HCT116 (cell line): ENCODE measurements around the gene MEI1. TPM values are rescaled to one million over a fixed set of nuclear protein-coding genes. Genes with fewer than 3 reads are reported as not detected.

Source experiments
- ATAC-seq: fragments of 200-7000 bp; cut with Tn5 transposase; 2 replicates; pipeline ENCODE4 v1.9.1; 2020; ENCODE audit warnings: mild to moderate bottlenecking, moderate library complexity
- BruUV-seq: library from RNA; stranded (reverse); fragments of 400-500 nt; replicated peaks from 2 replicates; lab custom pipeline; 2021; lab: Mats Ljungman, UMichigan
- CTCF ChIA-PET: fragments of 300-600 bp; sonication (Branson Sonifier 250); formaldehyde crosslinking; loops from one replicate; lab custom pipeline; 2021; ENCODE audit warnings: antibody characterized with exemption; lab: Charles Lee
- POLR2A ChIA-PET: fragments of 300-600, 350-600 bp; sonication (Branson Sonifier 250); formaldehyde crosslinking; loops from one replicate; lab custom pipeline; 2021; ENCODE audit warnings: antibody characterized with exemption; lab: Charles Lee
- RAD21 ChIA-PET, 2 experiments: fragments of 300-600 bp; sonication (Branson Sonifier 250); formaldehyde crosslinking; loops; one replicate each; lab custom pipeline; 2023; ENCODE audit warnings: low total read pairs in 2 of 2; ENCODE audit not compliant: uncharacterized antibody in 2 of 2, unreplicated experiment in 2 of 2, low non-redundant PET in 1 of 2; lab: Charles Lee
- DNase-seq: peaks from one replicate; pipeline ENCODE4 v3.0.0-alpha.2; 2010; ENCODE audit warnings: low read depth, low spot score
- H2AFZ ChIP-seq: fragments of 200-600 bp; shearing (Covaris generic), sonication (generic); 2 replicates; pipeline ENCODE4 v1.6.1; 2017; ENCODE audit warnings: low read depth, mixed run types, mixed read lengths, antibody characterized with exemption, low read length; ENCODE audit not compliant: poor library complexity, severe bottlenecking
- H3K27ac ChIP-seq: 2 replicates; pipeline ENCODE4 v1.5.1; 2012; ENCODE audit warnings: low read depth, low read length
- H3K27me3 ChIP-seq: fragments of 200-600 bp; sonication (generic); 2 replicates; pipeline ENCODE4 v1.6.1; 2016; ENCODE audit warnings: mixed run types, low read length, mixed read lengths; ENCODE audit not compliant: insufficient read depth
- H3K36me3 ChIP-seq, 2 experiments: fragments of 200-500 bp in 1 of 2; fragments of 200-600 bp in 1 of 2; sonication (Bioruptor generic) in 1 of 2; sonication (generic) in 1 of 2; 2 replicates each; pipeline versions ENCODE4 v1.5.1 to v1.6.1; 2014 to 2016; ENCODE audit warnings: low read length in 2 of 2, inconsistent platforms in 1 of 2, mixed read lengths in 1 of 2, mixed run types in 1 of 2; ENCODE audit not compliant: insufficient read depth in 2 of 2, control insufficient read depth in 1 of 2
- H3K4me1 ChIP-seq, 2 experiments: fragments of 200-600 bp in 1 of 2; sonication (generic) in 1 of 2; 2 replicates each; pipeline versions ENCODE4 v1.5.1 to v1.6.1; 2012 to 2017; ENCODE audit warnings: low read length in 2 of 2, inconsistent platforms in 1 of 2, mild to moderate bottlenecking in 1 of 2, mixed read lengths in 1 of 2, mixed run types in 1 of 2, moderate library complexity in 1 of 2; ENCODE audit not compliant: insufficient read depth in 2 of 2, control insufficient read depth in 1 of 2
- H3K4me2 ChIP-seq: fragments of 200-600 bp; sonication (generic); 2 replicates; pipeline ENCODE4 v1.6.1; 2017; ENCODE audit warnings: mixed run types, low read length, mixed read lengths
- H3K4me3 ChIP-seq, 2 experiments: fragments of 200-600 bp in 1 of 2; sonication (generic) in 1 of 2; replicated peaks in 1 of 2; 2 replicates each; pipeline ENCODE4 v1.5.1; 2011 to 2016; ENCODE audit warnings: low read length in 2 of 2, control low read depth in 1 of 2, low read depth in 1 of 2, mild to moderate bottlenecking in 1 of 2, mixed read lengths in 1 of 2, mixed run types in 1 of 2
- H3K79me2 ChIP-seq: fragments of 200-600 bp; sonication (generic); 2 replicates; pipeline ENCODE4 v1.6.1; 2017; ENCODE audit warnings: mild to moderate bottlenecking, mixed run types, low read length, moderate library complexity, mixed read lengths; ENCODE audit not compliant: insufficient read depth
- H3K9ac ChIP-seq: fragments of 200-600 bp; sonication (generic); 2 replicates; pipeline ENCODE4 v1.6.1; 2016; ENCODE audit warnings: low read length, mixed read lengths
- H3K9me2 ChIP-seq: fragments of 200-600 bp; sonication (generic), shearing (Covaris generic); 2 replicates; pipeline ENCODE4 v1.6.1; 2017; ENCODE audit warnings: mixed run types, mild to moderate bottlenecking, moderate library complexity; ENCODE audit not compliant: insufficient read depth
- H3K9me3 ChIP-seq, 2 experiments: fragments of 200-500 bp in 1 of 2; fragments of 200-600 bp in 1 of 2; sonication (Bioruptor generic) in 1 of 2; sonication (generic) in 1 of 2; 2 replicates each; pipeline ENCODE4 v1.6.1; 2014 to 2017; ENCODE audit warnings: low read length in 2 of 2, mixed read lengths in 2 of 2, inconsistent platforms in 1 of 2, low read depth in 1 of 2, mild to moderate bottlenecking in 1 of 2, mixed run types in 1 of 2, moderate library complexity in 1 of 2; ENCODE audit not compliant: control insufficient read depth in 1 of 2, insufficient read depth in 1 of 2
- H4K20me1 ChIP-seq: fragments of 200-600 bp; sonication (generic), shearing (Covaris generic); 2 replicates; pipeline ENCODE4 v1.6.1; 2017; ENCODE audit warnings: mixed run types, mild to moderate bottlenecking, moderate library complexity; ENCODE audit not compliant: insufficient read depth
- CBX3 ChIP-seq: IDR thresholded peaks from 2 replicates; pipeline ENCODE4 v1.6.1; 2012; ENCODE audit warnings: low read depth
- CTCF ChIP-seq, 3 experiments: fragments of 200-600 bp in 1 of 3; sonication (generic) in 1 of 3; IDR thresholded peaks in 2 of 3; conservative IDR thresholded peaks in 1 of 3; 2 replicates each; pipeline ENCODE4 v1.5.1; 2012 to 2017; ENCODE audit warnings: low read depth in 2 of 3, low read length in 2 of 3, antibody characterized with exemption in 1 of 3, borderline replicate concordance in 1 of 3, control low read depth in 1 of 3, mild to moderate bottlenecking in 1 of 3, mixed read lengths in 1 of 3, mixed run types in 1 of 3, moderate library complexity in 1 of 3; ENCODE audit not compliant: insufficient read depth in 1 of 3
- EGR1 ChIP-seq: IDR thresholded peaks from 2 replicates; pipeline ENCODE4 v1.6.1; 2012; ENCODE audit warnings: low read depth
- EZH2phosphoT487 ChIP-seq: fragments of 200-600 bp; IDR thresholded peaks from 2 replicates; pipeline ENCODE4 v1.6.1; 2018; ENCODE audit warnings: antibody characterized with exemption, borderline replicate concordance
- FOSL1 ChIP-seq: IDR thresholded peaks from 2 replicates; pipeline ENCODE4 v1.6.1; 2012; ENCODE audit warnings: low read depth
- MAX ChIP-seq: IDR thresholded peaks from 2 replicates; pipeline ENCODE4 v1.6.1; 2012
- POLR2A ChIP-seq: IDR thresholded peaks from 2 replicates; pipeline ENCODE4 v1.7.0; 2011; ENCODE audit warnings: borderline replicate concordance; ENCODE audit not compliant: insufficient read depth, insufficient read length; ENCODE audit errors: extremely low read depth
- POLR2AphosphoS5 ChIP-seq: IDR thresholded peaks from 2 replicates; pipeline ENCODE4 v1.6.1; 2011; ENCODE audit warnings: mild to moderate bottlenecking, low read depth, low read length, moderate library complexity
- RAD21 ChIP-seq: IDR thresholded peaks from 2 replicates; pipeline ENCODE4 v1.6.1; 2012; ENCODE audit warnings: low read depth, mild to moderate bottlenecking
- SIN3A ChIP-seq: IDR thresholded peaks from 2 replicates; pipeline ENCODE4 v1.6.1; 2012; ENCODE audit warnings: low read depth
- SP1 ChIP-seq: IDR thresholded peaks from 2 replicates; pipeline ENCODE4 v1.6.1; 2012; ENCODE audit warnings: low read depth
- SRF ChIP-seq: IDR thresholded peaks from 2 replicates; pipeline ENCODE4 v1.6.1; 2012; ENCODE audit warnings: low read depth
- TCF7L2 ChIP-seq: IDR thresholded peaks from 2 replicates; pipeline ENCODE4 v1.7.0; 2011; ENCODE audit warnings: borderline replicate concordance, inconsistent platforms; ENCODE audit not compliant: insufficient read depth, insufficient read length; ENCODE audit errors: extremely low read depth
- YY1 ChIP-seq: IDR thresholded peaks from 2 replicates; pipeline ENCODE4 v1.6.1; 2011; ENCODE audit warnings: low read length, low read depth, moderate library complexity, mild to moderate bottlenecking; ENCODE audit not compliant: insufficient replicate concordance; ENCODE audit errors: extremely low read depth
- ZFX ChIP-seq: fragments of 450-650 bp; IDR thresholded peaks from 2 replicates; pipeline ENCODE4 v1.6.1; 2017
- ZNF274 ChIP-seq: fragments of 200-500 bp; sonication (Bioruptor generic); IDR thresholded peaks from 2 replicates; pipeline ENCODE4 v1.6.1; 2014; ENCODE audit warnings: mild to moderate bottlenecking, low read depth, low read length, inconsistent platforms
- intact Hi-C: fragments of 100-400 bp; cut with micrococcal nuclease; formaldehyde crosslinking; loops from 2 replicates; pipeline ENCODE4 v1.10.0; 2022
- total RNA-seq: library from RNA; stranded (reverse); gene quantifications from one replicate; pipeline ENCODE4 v1.2.1, GENCODE V29; 2021; ENCODE audit not compliant: unreplicated experiment
- TF ChIP-seq, protein P1 (sequence below): IDR thresholded peaks from 2 replicates; pipeline ENCODE4 v1.6.1; 2011; ENCODE audit warnings: mild to moderate bottlenecking, low read length, moderate library complexity; ENCODE audit not compliant: insufficient replicate concordance; ENCODE audit errors: extremely low read depth
- TF ChIP-seq, protein P2 (sequence below): IDR thresholded peaks from 2 replicates; pipeline ENCODE4 v1.6.1; 2012

The MEI1 gene
- total RNA-seq, 1 experiment from 2014 or later, result 0.64 TPM

DNA sequence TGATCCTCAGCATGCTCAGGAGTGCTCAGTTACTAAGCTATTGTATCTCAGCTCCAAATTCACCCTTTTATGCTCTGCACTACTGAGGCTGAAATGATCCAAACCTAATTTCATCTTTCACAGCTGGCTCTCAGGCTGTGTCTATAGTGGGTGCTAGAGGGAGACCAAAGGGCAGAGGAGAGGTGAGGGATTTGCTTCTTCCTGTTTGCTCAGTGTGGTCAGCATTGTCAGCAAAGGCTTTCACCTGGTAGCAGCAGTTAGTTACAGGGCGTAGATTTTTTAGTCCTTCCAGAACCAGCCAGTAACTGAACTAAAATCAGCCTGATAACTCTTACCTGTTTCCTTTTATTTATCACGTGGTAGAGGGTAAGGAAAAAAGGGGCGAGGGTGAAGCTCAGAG lies 45.0 kb upstream of the MEI1 start:
- Histone ChIP-seq H3K9ac (no peak overlapping the region), H3K4me1 (no peaks in the 10 kb centered on the region), H3K9me3 (no peaks in the 10 kb centered on the region), H3K27me3 (no peaks in the 10 kb centered on the region), H3K79me2 (peaks cover 65% of the 10 kb centered on the region), H3K4me3 (no peak overlapping the region), H2AFZ (no peak overlapping the region), H3K36me3 (peaks cover 73 to 77% of the 10 kb centered on the region in 2 experiments), H3K9me2 (no peaks in the 10 kb centered on the region), H3K27ac (no peak overlapping the region), H3K4me2 (no peak overlapping the region), H4K20me1 (peaks cover 9% of the 10 kb centered on the region)
- intact Hi-C loops, result no loop called here
- ChIA-PET CTCF (interaction anchor here (0.6 to 2.0 kb wide), 2 partner anchors 13 to 78 kb away, joined by 3 to 11 read pairs; no protein-coding TSS in a partner anchor), RAD21 (no interaction called here), POLR2A (no interaction called here)
- BruUV-seq, result no TSS peak
- ATAC-seq (no peak), DNase-seq (no peak)
- TF ChIP-seq EZH2phosphoT487 (no peak), EGR1 (no peak), CBX3 (no peak), SIN3A (no peak), FOSL1 (no peak), POLR2AphosphoS5 (no peak), ZNF274 (no peak), ZFX (no peak), POLR2A (no peak), CTCF (IDR thresholded peaks at IDR 0.05 in 2 of 3, conservative IDR thresholded peaks at IDR 0.05 in 1 of 3; ENCODE audit: borderline replicate concordance in 1 of 3, insufficient read depth in 1 of 3, low read depth in 2 of 3, low read length in 2 of 3) (no peak), YY1 (no peak), RAD21 (no peak), MAX (no peak), TCF7L2 (no peak), SP1 (no peak), SRF (no peak)
- TF ChIP-seq, protein P1, sequence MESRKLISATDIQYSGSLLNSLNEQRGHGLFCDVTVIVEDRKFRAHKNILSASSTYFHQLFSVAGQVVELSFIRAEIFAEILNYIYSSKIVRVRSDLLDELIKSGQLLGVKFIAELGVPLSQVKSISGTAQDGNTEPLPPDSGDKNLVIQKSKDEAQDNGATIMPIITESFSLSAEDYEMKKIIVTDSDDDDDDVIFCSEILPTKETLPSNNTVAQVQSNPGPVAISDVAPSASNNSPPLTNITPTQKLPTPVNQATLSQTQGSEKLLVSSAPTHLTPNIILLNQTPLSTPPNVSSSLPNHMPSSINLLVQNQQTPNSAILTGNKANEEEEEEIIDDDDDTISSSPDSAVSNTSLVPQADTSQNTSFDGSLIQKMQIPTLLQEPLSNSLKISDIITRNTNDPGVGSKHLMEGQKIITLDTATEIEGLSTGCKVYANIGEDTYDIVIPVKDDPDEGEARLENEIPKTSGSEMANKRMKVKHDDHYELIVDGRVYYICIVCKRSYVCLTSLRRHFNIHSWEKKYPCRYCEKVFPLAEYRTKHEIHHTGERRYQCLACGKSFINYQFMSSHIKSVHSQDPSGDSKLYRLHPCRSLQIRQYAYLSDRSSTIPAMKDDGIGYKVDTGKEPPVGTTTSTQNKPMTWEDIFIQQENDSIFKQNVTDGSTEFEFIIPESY, result no peak
- TF ChIP-seq, protein P2, sequence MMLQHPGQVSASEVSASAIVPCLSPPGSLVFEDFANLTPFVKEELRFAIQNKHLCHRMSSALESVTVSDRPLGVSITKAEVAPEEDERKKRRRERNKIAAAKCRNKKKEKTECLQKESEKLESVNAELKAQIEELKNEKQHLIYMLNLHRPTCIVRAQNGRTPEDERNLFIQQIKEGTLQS, result no peak
